ENCODE data around the gene FAIM2.
A peak's percentile ranks its signal among the peaks of the same experiment; 100 is the strongest.
"Not testable (repeated sequence)": the region's sequence is repeated elsewhere in the genome, so short reads cannot be mapped to it uniquely, and the experiment has no call there.

FAIM2 gene

DNA sequence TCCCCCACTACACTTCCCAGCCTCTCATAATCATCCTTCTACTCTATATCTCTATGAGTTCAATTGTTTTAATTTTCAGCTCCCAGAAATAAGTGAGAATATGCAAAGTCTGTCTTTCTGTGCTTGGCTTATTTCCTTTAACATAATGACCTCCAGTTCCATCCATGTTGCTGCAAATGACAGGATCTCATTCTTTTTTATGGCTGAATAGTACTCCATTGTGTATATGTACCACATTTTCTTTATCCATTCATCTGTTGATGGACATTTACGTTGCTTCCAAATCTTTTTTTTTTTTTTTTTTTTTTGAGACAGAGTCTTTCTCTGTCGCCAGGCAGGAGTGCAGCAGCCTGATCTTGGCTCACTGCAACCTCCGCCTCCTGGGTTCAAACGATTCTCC is 47.8 kb downstream of the FAIM2 start:
- DNase-seq: not testable (repeated sequence)

DNA sequence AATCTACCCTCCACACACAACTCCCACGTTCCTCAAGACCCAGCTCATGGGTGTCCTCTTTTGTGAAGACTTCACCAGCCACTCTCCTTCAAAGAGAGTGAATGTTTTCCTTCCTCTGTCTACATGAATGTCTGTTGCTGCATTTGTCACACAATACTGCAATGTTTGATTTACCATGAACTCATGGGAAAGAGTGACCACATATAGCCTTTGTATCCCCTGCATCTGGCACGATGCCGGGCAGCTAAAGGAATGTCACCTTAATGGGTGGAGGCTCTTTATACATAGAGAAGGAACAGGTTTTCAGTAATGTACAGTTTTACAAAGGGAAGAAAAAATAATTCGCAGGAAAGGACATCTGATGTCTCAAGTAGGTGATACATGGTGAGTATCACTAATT is 48.7 kb downstream of the FAIM2 start:
- DNase-seq: no peak

- DNase-seq: no peak
These were observed 50.0 kb downstream of the FAIM2 start for GRCh38 chr12:49853671-49854070.

- peak; percentile 4 for DNase-seq
These were observed 56.5 kb downstream of the FAIM2 start for GRCh38 chr12:49847161-49847560.

DNA sequence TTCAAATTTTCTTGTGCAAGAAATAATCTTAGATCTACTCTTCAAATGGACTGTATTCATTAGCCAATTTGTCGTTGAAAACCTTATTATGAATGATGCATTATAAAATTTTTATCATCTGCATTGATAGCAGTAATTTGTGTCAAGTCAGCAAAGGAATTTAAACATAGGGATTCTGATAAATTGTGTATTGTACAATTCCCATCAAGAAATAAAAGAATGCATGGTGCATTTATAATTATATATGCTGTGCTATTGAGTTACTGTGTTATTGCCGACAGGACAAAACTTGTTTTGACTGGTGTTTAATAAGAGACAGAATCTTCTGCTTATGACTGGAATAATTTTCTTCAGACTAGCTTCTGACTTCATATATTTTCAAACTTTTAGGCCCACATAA is 57.7 kb downstream of the FAIM2 start:
- DNase-seq: no peak

DNA sequence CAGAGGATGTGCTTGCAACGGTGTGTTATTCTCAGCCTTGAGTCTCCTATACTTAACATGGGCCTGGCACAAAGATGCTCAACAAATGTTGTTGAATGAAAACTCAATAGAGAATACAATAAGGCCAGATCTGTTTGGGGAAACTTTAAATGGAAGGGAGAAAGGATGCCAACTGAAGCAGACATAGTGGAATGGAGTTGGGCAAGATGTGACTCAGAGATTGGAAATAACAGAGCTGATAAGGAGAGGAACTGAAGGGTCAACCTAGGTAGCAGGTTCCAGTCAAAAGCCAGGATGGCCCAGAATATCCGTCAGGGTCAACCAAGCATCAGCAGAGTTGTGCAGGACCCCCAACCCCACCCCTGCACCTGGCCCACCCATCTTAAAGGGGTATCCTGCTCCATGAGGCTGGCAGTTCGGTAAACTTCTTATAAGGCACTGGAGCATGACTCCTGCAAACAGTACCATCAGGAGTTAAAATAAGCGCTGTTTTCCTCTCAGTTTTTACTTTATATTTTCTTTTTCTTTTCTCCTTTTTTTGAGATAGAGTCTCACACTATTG is 59.7 kb downstream of the FAIM2 start:
- no peak for DNase-seq

GRCh38 chr12:49843411-49843810 is 60.3 kb downstream of the FAIM2 start:
- no peak for DNase-seq

DNA sequence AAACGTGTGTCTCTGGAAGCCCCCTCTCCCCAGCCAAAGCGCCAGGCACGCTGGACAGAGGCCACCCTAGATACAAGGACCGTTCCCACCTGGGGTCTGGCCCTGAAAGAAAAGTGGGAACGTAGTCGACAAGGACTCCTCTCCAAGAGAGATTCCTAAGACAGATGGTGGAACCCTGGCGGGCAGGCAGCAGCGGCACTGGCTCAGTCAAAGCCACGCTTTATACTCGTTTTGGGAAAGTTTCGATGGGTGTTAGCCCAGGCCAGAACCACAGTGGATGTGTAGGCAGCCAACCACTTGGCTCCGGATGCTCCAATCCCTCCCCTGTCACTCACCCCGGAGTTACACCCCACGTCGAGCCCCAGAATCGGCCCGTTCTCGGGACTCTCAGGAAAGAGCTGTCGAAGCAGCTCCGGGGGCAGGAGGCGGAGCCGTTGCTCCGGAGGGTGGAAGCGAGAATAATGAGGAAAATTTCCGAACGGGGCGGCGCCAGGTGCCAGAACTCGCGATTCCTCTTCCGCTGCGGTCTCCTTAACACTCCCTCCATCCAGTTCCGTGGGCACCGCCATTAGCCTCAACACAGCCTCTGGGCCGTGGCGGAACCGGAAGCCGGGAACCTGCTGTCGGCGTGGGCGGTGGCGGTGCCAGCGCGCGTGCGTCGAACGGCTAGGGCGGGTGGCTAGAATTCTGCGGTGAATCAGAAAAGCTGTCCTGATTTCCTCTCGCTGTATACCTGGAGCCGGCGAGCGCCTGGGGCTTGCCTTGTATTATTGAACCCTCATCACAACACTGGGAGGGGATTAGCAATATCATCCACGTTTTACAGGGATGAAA is 61.0 kb downstream of the FAIM2 start, which contains the start of gene BCDIN3D:
Gene BCDIN3D (minus strand): TSS at position 588 of the 834 bp plus-strand sequence. CDS start 19 bp downstream, at position 569.
- peak; percentile 92 for DNase-seq

DNA sequence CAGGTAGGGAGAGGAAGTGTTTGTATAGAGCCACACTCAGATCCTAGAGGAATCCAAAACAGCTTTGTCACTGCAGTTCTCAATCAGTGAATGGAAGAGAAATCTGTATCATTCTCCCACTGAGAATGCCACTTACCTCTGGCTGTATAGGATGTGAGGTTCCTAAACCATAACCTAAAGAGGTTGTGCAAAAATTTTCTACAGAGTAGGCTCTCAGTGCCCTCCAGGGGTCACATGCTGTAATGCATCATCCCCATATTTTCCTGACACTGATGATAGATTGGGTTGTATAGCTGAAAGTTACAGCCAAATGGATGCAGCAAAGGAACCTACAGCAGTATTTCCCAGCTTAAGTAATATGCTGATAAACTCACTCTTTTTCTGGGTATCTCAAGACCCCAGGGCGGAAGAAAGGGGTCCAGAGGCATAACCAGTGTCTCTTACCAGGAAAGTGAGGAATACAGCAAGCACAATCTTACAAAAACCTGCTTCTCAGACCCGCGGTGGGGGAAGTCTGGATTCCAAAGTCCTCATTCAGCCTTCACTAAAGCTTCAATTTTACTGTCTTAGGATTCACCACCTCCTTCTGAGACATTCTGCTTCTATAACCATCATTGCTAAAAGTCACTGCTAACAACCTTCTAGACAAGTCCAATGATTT is 64.6 kb downstream of the FAIM2 start:
- DNase-seq: peak; percentile 66

GRCh38 chr12:49832836-49833421 is 70.8 kb downstream of the FAIM2 start:
- no peak for DNase-seq

DNA sequence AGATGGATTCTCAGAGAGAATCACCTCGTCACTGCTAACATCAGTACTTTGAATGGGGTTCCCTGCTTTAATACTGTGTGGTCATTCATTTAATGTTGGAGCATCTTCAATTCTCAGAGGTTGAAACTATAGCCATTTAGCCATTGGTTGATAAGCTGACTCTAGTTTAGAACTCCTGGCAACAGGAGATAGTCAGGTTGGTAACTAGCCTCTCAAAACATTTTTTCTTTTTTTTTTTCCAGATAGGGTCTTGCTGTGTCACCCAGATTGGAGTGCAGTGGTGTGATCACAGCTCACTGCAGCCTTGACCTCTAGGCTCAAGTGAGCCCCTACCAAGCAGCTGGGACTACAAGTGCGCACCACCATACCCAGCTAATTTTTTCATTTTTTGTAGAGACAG is 72.0 kb downstream of the FAIM2 start:
- DNase-seq: no peak

GRCh38 chr12:49828133-49829091 is 75.3 kb downstream of the FAIM2 start, which contains the start of gene NCKAP5L:
Gene NCKAP5L, minus strand, starts transcription at chr12:49828413. Its CDS starts 24,369 bp downstream, at chr12:49804044.
- DNase-seq: peak; percentile 96

GRCh38 chr12:49827401-49828099 is 76.2 kb downstream of the FAIM2 start:
- DNase-seq: peak; percentile 51

- no peak for DNase-seq
These were observed 76.7 kb downstream of the FAIM2 start for GRCh38 chr12:49827051-49827400.

- no peak for DNase-seq
These were observed 77.7 kb downstream of the FAIM2 start for GRCh38 chr12:49825971-49826421.

DNA sequence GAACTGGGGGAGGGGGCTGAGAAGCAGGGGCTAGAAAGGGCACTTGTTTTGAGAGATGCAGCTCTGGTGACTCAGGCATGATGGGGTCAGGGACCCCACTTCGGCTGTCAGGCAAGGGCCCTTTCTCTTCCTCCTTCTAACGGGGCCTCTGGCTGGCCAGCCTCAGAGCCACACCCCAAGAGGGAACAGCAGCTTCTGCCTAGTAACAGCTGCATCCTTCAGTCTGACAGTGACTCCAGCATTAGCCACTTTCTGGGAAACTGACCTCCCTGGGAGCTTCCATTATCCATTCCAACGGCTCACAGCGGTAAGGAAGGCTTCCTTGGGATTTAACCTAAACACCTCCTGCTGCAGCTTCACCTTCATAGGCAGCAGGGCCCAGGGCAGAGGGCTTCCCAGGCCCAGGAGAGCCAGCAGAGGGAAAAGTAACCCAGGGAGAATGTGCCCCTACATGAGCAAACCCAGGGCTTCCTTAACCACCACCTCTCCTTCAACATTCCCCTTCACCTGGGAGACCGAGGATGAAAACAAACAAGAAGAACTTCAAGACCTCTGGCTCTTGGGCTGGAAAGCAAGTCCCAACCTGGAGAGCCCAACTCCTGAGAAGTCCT is 78.2 kb downstream of the FAIM2 start:
- no peak for DNase-seq

- DNase-seq: no peak
These were observed 78.8 kb downstream of the FAIM2 start for GRCh38 chr12:49824895-49825294.

- DNase-seq: no peak
These were observed 79.3 kb downstream of the FAIM2 start for GRCh38 chr12:49824416-49824815.

- DNase-seq: no peak
These were observed 79.7 kb downstream of the FAIM2 start for GRCh38 chr12:49823951-49824350.

- no peak for DNase-seq
These were observed 80.3 kb downstream of the FAIM2 start for GRCh38 chr12:49823350-49823749.
